ENCODE measurements around the gene PTGS2. TPM values are rescaled to one million over a fixed set of nuclear protein-coding genes. Genes with fewer than 3 reads are reported as not detected.
"Not testable (repeated sequence)": the region's sequence is repeated elsewhere in the genome, so short reads cannot be mapped to it uniquely, and the experiment has no call there.

Gene PTGS2
- total and polyA plus RNA-seq, 2 of the 8 experiments (the other 6 are each of a cell fraction or from before 2014, with no cell fraction given) = 0.29 to 0.35 TPM

GRCh38 chr1:186669784-186670183, 10.4 kb downstream of the PTGS2 start:
- H3K23ac ChIP-seq (ENCODE audit: insufficient read length); FAIRE-seq; H4K91ac ChIP-seq (replicated peaks; ENCODE audit: insufficient read length, low read length); H3K14ac ChIP-seq (ENCODE audit: insufficient read length); H3K4ac ChIP-seq (replicated peaks; ENCODE audit: insufficient read length, low read depth, low read length); H3K9ac ChIP-seq (replicated peaks in 1 of 4; ENCODE audit: extremely low read depth in 1 of 4, low read depth in 3 of 4, low read length in 3 of 4); H3K56ac ChIP-seq (replicated peaks; ENCODE audit: insufficient read length, low read depth, low read length); H2BK20ac ChIP-seq (ENCODE audit: low read length); H2BK15ac ChIP-seq (ENCODE audit: low read length); H3K4me3 ChIP-seq (ENCODE audit: extremely low read depth in 1 of 4, insufficient read depth in 2 of 4, low read depth in 3 of 4, low read length in 4 of 4); H3K4me1 ChIP-seq (replicated peaks in 1 of 4; ENCODE audit: control insufficient read depth in 3 of 4, insufficient read depth in 4 of 4, low read length in 3 of 4); H3K79me1 ChIP-seq (ENCODE audit: low read depth, low read length); H2AFZ ChIP-seq (ENCODE audit: low read length); H4K20me1 ChIP-seq (replicated peaks in 1 of 2; ENCODE audit: control insufficient read depth in 1 of 2, insufficient read depth in 2 of 2, low read length in 2 of 2); H4K8ac ChIP-seq (ENCODE audit: extremely low read depth, insufficient read depth, low read length); H2AK5ac ChIP-seq (ENCODE audit: low read depth, low read length); H4K5ac ChIP-seq (ENCODE audit: insufficient read length, low read depth, low read length); H3K23me2 ChIP-seq (ENCODE audit: low read depth, low read length); H3K18ac ChIP-seq (ENCODE audit: extremely low read depth, low read length); H2BK5ac ChIP-seq (ENCODE audit: low read depth, low read length); H3K79me2 ChIP-seq (ENCODE audit: control insufficient read depth in 1 of 2, insufficient read depth in 2 of 2, low read length in 2 of 2); DNase-seq (ENCODE audit: low read depth in 1 of 2, low spot score in 2 of 2); H3K27me3 ChIP-seq (replicated peaks in 1 of 4; ENCODE audit: control insufficient read depth in 3 of 4, extremely low read depth in 1 of 4, insufficient read depth in 3 of 4, low read length in 3 of 4); POLR2A ChIA-PET (ENCODE audit: partially characterized antibody); H3K27ac ChIP-seq (ENCODE audit: low read depth, low read length); H2BK12ac ChIP-seq (ENCODE audit: low read depth, low read length); H3K9me3 ChIP-seq (ENCODE audit: insufficient read depth in 2 of 2, low read depth in 1 of 2, low read length in 1 of 2); H3K4me2 ChIP-seq (ENCODE audit: insufficient read depth in 1 of 2, low read depth in 2 of 2, low read length in 2 of 2); H3K36me3 ChIP-seq (ENCODE audit: control insufficient read depth in 2 of 4, insufficient read depth in 4 of 4, low read length in 3 of 4); H2BK120ac ChIP-seq (replicated peaks; ENCODE audit: low read depth, low read length): not testable (repeated sequence)
- WGBS, 2 experiments (ENCODE audit: extremely low coverage in 1 of 2, insufficient coverage in 1 of 2, insufficient read length in 1 of 2, insufficient replicate concordance in 2 of 2, low coverage in 1 of 2, low lambda C conversion rate in 2 of 2, missing lambda C conversion rate in 1 of 2) = 92% methylated on average over 3 of the region's 3 CpGs; no CpG with 5 or more reads in 1 of the 2 experiments
- CTCF ChIA-PET (ENCODE audit: partially characterized antibody) = interaction anchor here (0.8 kb wide), 1 partner anchor 1677 kb away, joined by 3 read pairs; no protein-coding TSS in a partner anchor

- H2BK20ac ChIP-seq (ENCODE audit: low read length); H3K79me1 ChIP-seq (ENCODE audit: low read depth, low read length); H2BK12ac ChIP-seq (ENCODE audit: low read depth, low read length); CTCF ChIA-PET (ENCODE audit: partially characterized antibody); H3K9ac ChIP-seq (replicated peaks in 1 of 4; ENCODE audit: extremely low read depth in 1 of 4, low read depth in 3 of 4, low read length in 3 of 4); FAIRE-seq; H3K4me1 ChIP-seq (replicated peaks in 1 of 4; ENCODE audit: control insufficient read depth in 3 of 4, insufficient read depth in 4 of 4, low read length in 3 of 4); H3K23ac ChIP-seq (ENCODE audit: insufficient read length); H3K56ac ChIP-seq (replicated peaks; ENCODE audit: insufficient read length, low read depth, low read length); H4K91ac ChIP-seq (replicated peaks; ENCODE audit: insufficient read length, low read length); H3K4me3 ChIP-seq (ENCODE audit: extremely low read depth in 1 of 4, insufficient read depth in 2 of 4, low read depth in 3 of 4, low read length in 4 of 4); H3K4ac ChIP-seq (replicated peaks; ENCODE audit: insufficient read length, low read depth, low read length); H4K5ac ChIP-seq (ENCODE audit: insufficient read length, low read depth, low read length); H2BK120ac ChIP-seq (replicated peaks; ENCODE audit: low read depth, low read length); H4K20me1 ChIP-seq (replicated peaks in 1 of 2; ENCODE audit: control insufficient read depth in 1 of 2, insufficient read depth in 2 of 2, low read length in 2 of 2); H3K9me3 ChIP-seq (ENCODE audit: insufficient read depth in 2 of 2, low read depth in 1 of 2, low read length in 1 of 2); H2BK15ac ChIP-seq (ENCODE audit: low read length); H2BK5ac ChIP-seq (ENCODE audit: low read depth, low read length); H3K18ac ChIP-seq (ENCODE audit: extremely low read depth, low read length); H3K79me2 ChIP-seq (ENCODE audit: control insufficient read depth in 1 of 2, insufficient read depth in 2 of 2, low read length in 2 of 2); H3K36me3 ChIP-seq (ENCODE audit: control insufficient read depth in 2 of 4, insufficient read depth in 4 of 4, low read length in 3 of 4); H3K4me2 ChIP-seq (ENCODE audit: insufficient read depth in 1 of 2, low read depth in 2 of 2, low read length in 2 of 2); H2AFZ ChIP-seq (ENCODE audit: low read length); POLR2A ChIA-PET (ENCODE audit: partially characterized antibody); H4K8ac ChIP-seq (ENCODE audit: extremely low read depth, insufficient read depth, low read length); DNase-seq (ENCODE audit: low read depth in 1 of 2, low spot score in 2 of 2); H3K14ac ChIP-seq (ENCODE audit: insufficient read length); H3K27me3 ChIP-seq (replicated peaks in 1 of 4; ENCODE audit: control insufficient read depth in 3 of 4, extremely low read depth in 1 of 4, insufficient read depth in 3 of 4, low read length in 3 of 4); H2AK5ac ChIP-seq (ENCODE audit: low read depth, low read length); H3K27ac ChIP-seq (ENCODE audit: low read depth, low read length); H3K23me2 ChIP-seq (ENCODE audit: low read depth, low read length): not testable (repeated sequence)
- 88% methylated on average over 8 of the region's 8 CpGs; no CpG with 5 or more reads in 1 of the 2 experiments for WGBS, 2 experiments (ENCODE audit: extremely low coverage in 1 of 2, insufficient coverage in 1 of 2, insufficient read length in 1 of 2, insufficient replicate concordance in 2 of 2, low coverage in 1 of 2, low lambda C conversion rate in 2 of 2, missing lambda C conversion rate in 1 of 2)
These were observed 16.0 kb downstream of the PTGS2 start for GRCh38 chr1:186664217-186664616.
